Measurements from ENCODE around the gene FBXL22.

DNA sequence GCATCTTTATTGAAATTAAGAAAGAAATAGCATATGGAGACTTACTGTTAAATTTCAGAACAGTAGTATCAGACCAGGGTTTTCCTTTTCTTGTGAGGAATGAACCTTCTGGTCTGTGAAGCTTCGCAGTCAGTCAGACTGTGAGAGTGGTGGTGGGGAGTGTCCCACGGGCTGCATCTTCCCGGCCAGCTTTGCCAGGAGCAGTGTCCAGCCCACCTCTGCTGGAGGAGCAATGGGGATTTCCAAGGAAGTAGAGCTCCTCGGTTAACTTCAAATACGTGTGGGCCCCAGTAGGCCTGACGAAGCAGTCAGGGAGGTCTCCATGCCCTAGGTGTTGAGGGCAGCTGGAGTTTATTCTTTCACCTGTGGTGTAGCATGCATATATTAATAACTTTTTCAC is 40.9 kb upstream of the FBXL22 start:
- TF ChIP-seq, protein P1, sequence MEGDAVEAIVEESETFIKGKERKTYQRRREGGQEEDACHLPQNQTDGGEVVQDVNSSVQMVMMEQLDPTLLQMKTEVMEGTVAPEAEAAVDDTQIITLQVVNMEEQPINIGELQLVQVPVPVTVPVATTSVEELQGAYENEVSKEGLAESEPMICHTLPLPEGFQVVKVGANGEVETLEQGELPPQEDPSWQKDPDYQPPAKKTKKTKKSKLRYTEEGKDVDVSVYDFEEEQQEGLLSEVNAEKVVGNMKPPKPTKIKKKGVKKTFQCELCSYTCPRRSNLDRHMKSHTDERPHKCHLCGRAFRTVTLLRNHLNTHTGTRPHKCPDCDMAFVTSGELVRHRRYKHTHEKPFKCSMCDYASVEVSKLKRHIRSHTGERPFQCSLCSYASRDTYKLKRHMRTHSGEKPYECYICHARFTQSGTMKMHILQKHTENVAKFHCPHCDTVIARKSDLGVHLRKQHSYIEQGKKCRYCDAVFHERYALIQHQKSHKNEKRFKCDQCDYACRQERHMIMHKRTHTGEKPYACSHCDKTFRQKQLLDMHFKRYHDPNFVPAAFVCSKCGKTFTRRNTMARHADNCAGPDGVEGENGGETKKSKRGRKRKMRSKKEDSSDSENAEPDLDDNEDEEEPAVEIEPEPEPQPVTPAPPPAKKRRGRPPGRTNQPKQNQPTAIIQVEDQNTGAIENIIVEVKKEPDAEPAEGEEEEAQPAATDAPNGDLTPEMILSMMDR (IDR thresholded peaks at IDR 0.05): no peak
- TF ChIP-seq POLR2AphosphoS5 (IDR thresholded peaks at IDR 0.05): no peak

All from prostate gland (tissue), 2 donors.